Ovary (tissue), 3 donors: ENCODE data around the gene EGFLAM.

Experiments
- POLR2A ChIP-seq: fragments of 450-650 bp; IDR thresholded peaks from one replicate; pipeline ENCODE4 v1.6.1; 2017; ENCODE audit warnings: antibody characterized with exemption, mild to moderate bottlenecking, moderate library complexity
- TF ChIP-seq, protein P1 (sequence below), 3 donors: fragments of 450-650 bp in 2 of 3; fragments of 200-600 bp in 1 of 3; IDR thresholded peaks; one replicate each; pipeline versions ENCODE4 v1.5.1 to v1.8.0; 2016 to 2022; ENCODE audit warnings: antibody characterized with exemption in 3 of 3, mild to moderate bottlenecking in 1 of 3
- donor health status: DM: no; HTN: no; CAD: no.

DNA sequence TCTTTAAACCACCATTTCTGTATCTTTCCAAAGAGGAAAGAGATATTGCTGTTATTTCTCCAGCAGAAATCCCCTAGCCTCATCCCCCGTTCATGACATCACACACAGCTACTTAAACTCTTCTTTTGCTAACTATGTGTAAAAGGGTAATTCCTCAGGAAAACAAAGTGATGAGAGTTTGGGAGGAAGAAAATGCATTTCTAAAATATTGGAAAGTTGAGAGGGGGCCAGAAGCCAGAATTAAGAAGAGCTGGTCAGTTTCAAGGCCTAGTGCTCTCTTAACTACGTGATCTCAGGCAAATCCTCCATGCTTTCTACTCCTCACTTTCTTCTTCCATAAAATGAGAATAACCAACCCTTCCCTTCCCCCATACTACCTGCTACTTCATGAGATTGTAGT, 188.7 kb downstream of the EGFLAM start:
- TF ChIP-seq, protein P1, sequence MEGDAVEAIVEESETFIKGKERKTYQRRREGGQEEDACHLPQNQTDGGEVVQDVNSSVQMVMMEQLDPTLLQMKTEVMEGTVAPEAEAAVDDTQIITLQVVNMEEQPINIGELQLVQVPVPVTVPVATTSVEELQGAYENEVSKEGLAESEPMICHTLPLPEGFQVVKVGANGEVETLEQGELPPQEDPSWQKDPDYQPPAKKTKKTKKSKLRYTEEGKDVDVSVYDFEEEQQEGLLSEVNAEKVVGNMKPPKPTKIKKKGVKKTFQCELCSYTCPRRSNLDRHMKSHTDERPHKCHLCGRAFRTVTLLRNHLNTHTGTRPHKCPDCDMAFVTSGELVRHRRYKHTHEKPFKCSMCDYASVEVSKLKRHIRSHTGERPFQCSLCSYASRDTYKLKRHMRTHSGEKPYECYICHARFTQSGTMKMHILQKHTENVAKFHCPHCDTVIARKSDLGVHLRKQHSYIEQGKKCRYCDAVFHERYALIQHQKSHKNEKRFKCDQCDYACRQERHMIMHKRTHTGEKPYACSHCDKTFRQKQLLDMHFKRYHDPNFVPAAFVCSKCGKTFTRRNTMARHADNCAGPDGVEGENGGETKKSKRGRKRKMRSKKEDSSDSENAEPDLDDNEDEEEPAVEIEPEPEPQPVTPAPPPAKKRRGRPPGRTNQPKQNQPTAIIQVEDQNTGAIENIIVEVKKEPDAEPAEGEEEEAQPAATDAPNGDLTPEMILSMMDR (IDR thresholded peaks at IDR 0.05) = no peak
- no peak for TF ChIP-seq POLR2A
